Calu3 (cell line): Measurements from ENCODE around the gene TMEM40. TPM values are rescaled to one million over a fixed set of nuclear protein-coding genes. Genes with fewer than 3 reads are reported as not detected.
A peak's percentile ranks its signal among the peaks of the same experiment; 100 is the strongest.

Experiments
- BruUV-seq: library from RNA; stranded (reverse); fragments of 400-500 nt; replicated peaks from 2 replicates; lab custom pipeline; 2021; lab: Mats Ljungman, UMichigan
- CTCF ChIA-PET: fragments of 300-600 bp; sonication (Branson Sonifier 250); formaldehyde crosslinking; loops from one replicate; lab custom pipeline; 2022; ENCODE audit warnings: antibody characterized with exemption; lab: Charles Lee
- DNase-seq: peaks from one replicate; pipeline ENCODE4 v3.0.0; 2022
- H3K27ac Mint-ChIP-seq: one replicate; pipeline ENCODE4 v1.8.0; 2022; ENCODE audit warnings: mixed read lengths; ENCODE audit not compliant: unreplicated experiment
- H3K27me3 Mint-ChIP-seq: one replicate; pipeline ENCODE4 v1.8.0; 2022; ENCODE audit warnings: mixed read lengths; ENCODE audit not compliant: unreplicated experiment
- H3K36me3 Mint-ChIP-seq: one replicate; pipeline ENCODE4 v1.8.0; 2022; ENCODE audit warnings: mild to moderate bottlenecking, moderate library complexity, mixed read lengths; ENCODE audit not compliant: insufficient read depth, unreplicated experiment
- H3K4me1 Mint-ChIP-seq: one replicate; pipeline ENCODE4 v1.8.0; 2022; ENCODE audit warnings: mild to moderate bottlenecking, low read depth, mixed read lengths; ENCODE audit not compliant: unreplicated experiment
- H3K4me3 Mint-ChIP-seq: one replicate; pipeline ENCODE4 v1.8.0; 2022; ENCODE audit warnings: mild to moderate bottlenecking, low read depth, moderate library complexity, mixed read lengths; ENCODE audit not compliant: unreplicated experiment
- H3K9me3 Mint-ChIP-seq: one replicate; pipeline ENCODE4 v1.8.0; 2022; ENCODE audit warnings: low read depth, mixed read lengths; ENCODE audit not compliant: unreplicated experiment
- CTCF ChIP-seq: fragments of 200-600 bp; IDR thresholded peaks from one replicate; pipeline ENCODE4 v1.8.0; 2022; ENCODE audit warnings: antibody characterized with exemption; ENCODE audit not compliant: unreplicated experiment
- intact Hi-C: fragments of 100-400 bp; cut with micrococcal nuclease; formaldehyde crosslinking; loops from one replicate; pipeline ENCODE4 v1.10.0; 2022; ENCODE audit not compliant: unreplicated experiment
- total RNA-seq: library from RNA; stranded (reverse); gene quantifications from 2 replicates; pipeline ENCODE4 v1.2.3, GENCODE V29; 2022

The TMEM40 gene
- total RNA-seq, 1 experiment from 2014 or later: 0.42 TPM

DNA sequence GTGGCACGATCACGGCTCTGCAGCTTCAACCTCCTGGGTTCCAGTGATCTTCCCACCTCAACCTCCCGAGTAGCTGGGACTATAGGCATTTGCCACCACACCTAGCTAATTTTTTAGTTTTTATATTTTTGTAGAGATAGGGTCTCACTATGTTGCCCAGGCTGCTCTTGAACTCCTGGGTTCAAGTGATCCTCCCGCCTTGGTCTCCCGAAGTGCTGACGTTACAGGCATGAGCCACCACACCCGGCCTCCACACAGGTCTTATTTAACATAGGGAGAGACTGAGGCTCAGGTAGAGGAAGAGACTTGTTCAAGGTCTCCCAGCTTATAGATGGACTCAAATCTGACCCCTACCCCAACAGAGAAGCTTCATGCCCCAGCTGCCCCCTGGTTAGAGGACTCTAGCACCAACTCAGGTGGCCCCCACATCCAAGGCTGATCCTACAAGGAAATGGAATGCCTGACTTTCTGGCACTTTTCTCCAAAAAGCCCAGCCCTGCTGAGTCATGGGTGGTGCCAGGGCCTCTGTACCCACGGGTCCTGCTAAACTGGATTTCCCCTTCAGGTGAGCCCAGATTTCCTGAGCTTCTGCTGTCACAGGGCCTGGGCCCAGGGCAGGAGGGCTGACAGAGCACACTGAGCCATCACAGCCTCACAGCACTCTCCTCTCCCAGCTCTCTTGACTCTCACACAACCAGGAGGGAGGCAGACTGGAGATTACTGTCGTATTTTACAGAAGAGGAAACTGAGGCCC, 5.6 kb downstream of the TMEM40 start:
- H3K4me1 Mint-ChIP-seq: peaks cover 29% of the 10 kb centered on the region
- CTCF ChIA-PET: interaction anchor here (0.7 kb wide), 1 partner anchor 200 kb away, joined by 3 read pairs; no protein-coding TSS in a partner anchor

GRCh38 chr3:12752809-12753208, 6.2 kb downstream of the TMEM40 start:
- no peak overlapping the region for H3K27ac Mint-ChIP-seq
- CTCF ChIA-PET: interaction anchor here (0.7 kb wide), 2 partner anchors 49 to 199 kb away, joined by 3 to 6 read pairs; no protein-coding TSS in a partner anchor

More for the DNA sequence above, 5.6 kb downstream of the TMEM40 start:
- peak; percentile 73 for DNase-seq
- Mint-ChIP-seq H3K4me3 (no peak overlapping the region), H3K27me3 (no peaks in the 10 kb centered on the region), H3K27ac (peak overlapping the region; percentile 70), H3K9me3 (no peaks in the 10 kb centered on the region), H3K36me3 (peaks cover 6% of the 10 kb centered on the region)
- intact Hi-C loops: loop anchor here (2.0 kb wide), 1 partner anchor 47 kb away; no protein-coding TSS in a partner anchor
- BruUV-seq: no TSS peak
- TF ChIP-seq CTCF: no peak

DNA sequence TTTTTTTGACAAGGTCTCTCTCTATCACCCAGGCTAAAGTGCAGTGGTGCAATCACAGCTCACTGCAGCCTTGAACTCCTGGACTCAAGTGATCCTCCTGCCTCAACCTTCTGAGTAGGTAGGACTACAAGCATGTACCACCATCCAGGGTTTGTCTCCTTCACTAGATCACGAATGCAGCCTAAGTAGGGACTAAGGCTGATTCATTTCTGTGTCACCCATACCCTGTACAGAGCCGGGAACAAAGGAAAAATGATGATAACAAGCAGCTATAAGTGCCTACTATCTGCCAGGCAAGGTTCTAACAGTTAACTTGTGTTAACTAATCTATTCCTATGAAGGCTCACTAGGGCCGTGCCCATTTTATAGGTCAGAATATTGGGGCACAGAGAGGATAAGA, 7.0 kb downstream of the TMEM40 start:
- no peak for DNase-seq
- BruUV-seq: no TSS peak
- no peak for TF ChIP-seq CTCF
- Mint-ChIP-seq H3K9me3 (no peaks in the 10 kb centered on the region), H3K27me3 (no peaks in the 10 kb centered on the region), H3K4me3 (no peak overlapping the region), H3K27ac (peak overlapping the region; percentile 29), H3K36me3 (peaks cover 6% of the 10 kb centered on the region), H3K4me1 (peaks cover 29% of the 10 kb centered on the region)
- CTCF ChIA-PET: no interaction called here
- intact Hi-C loops: loop anchor here (2.0 kb wide), 1 partner anchor 49 kb away; no protein-coding TSS in a partner anchor

More at GRCh38 chr3:12752809-12753208, 6.2 kb downstream of the TMEM40 start:
- no TSS peak for BruUV-seq
- no peak for DNase-seq
- intact Hi-C loops: loop anchor here (2.0 kb wide), 1 partner anchor 48 kb away; no protein-coding TSS in a partner anchor
- no peaks in the 10 kb centered on the region for H3K9me3 Mint-ChIP-seq
- TF ChIP-seq CTCF: no peak
- H3K36me3 Mint-ChIP-seq: peaks cover 6% of the 10 kb centered on the region
- H3K27me3 Mint-ChIP-seq: no peaks in the 10 kb centered on the region
- H3K4me3 Mint-ChIP-seq: no peak overlapping the region
- peaks cover 29% of the 10 kb centered on the region for H3K4me1 Mint-ChIP-seq

DNA sequence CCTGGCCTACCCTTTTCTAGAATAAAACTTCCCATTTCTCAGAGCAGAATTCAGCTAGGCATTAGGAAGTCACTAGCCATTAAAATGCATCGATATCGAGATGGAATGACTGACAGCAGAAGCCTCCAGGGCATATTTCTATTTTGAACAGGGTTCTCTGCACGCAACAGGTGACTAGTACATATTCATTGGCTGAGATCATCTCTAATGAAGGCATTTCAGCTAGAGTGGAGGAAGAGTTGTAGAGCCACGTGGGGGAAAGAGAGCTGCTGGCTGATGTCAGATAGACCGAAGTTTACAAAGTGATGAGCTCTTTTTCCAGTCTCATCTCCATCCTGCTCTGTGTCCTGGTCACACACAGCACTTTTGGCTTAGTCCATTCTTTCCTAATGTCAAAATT, 7.5 kb downstream of the TMEM40 start:
- CTCF ChIA-PET: interaction anchor here (1.6 kb wide), 1 partner anchor 36 kb away, joined by 3 read pairs; no protein-coding TSS in a partner anchor
- DNase-seq: no peak
- BruUV-seq: no TSS peak
- Mint-ChIP-seq H3K27me3 (no peaks in the 10 kb centered on the region), H3K9me3 (no peaks in the 10 kb centered on the region), H3K27ac (peak overlapping the region; percentile 29), H3K4me3 (no peak overlapping the region), H3K36me3 (peaks cover 6% of the 10 kb centered on the region), H3K4me1 (peaks cover 29% of the 10 kb centered on the region)
- no peak for TF ChIP-seq CTCF
- intact Hi-C loops: no loop called here
